Measurements from ENCODE around the gene CFAP46. TPM values are rescaled to one million over a fixed set of nuclear protein-coding genes. Genes with fewer than 3 reads are reported as not detected.
"Not testable (repeated sequence)": the region's sequence is repeated elsewhere in the genome, so short reads cannot be mapped to it uniquely, and the experiment has no call there.

The CFAP46 gene
- total RNA-seq, 4 donors from 2014 or later: not detected

DNA sequence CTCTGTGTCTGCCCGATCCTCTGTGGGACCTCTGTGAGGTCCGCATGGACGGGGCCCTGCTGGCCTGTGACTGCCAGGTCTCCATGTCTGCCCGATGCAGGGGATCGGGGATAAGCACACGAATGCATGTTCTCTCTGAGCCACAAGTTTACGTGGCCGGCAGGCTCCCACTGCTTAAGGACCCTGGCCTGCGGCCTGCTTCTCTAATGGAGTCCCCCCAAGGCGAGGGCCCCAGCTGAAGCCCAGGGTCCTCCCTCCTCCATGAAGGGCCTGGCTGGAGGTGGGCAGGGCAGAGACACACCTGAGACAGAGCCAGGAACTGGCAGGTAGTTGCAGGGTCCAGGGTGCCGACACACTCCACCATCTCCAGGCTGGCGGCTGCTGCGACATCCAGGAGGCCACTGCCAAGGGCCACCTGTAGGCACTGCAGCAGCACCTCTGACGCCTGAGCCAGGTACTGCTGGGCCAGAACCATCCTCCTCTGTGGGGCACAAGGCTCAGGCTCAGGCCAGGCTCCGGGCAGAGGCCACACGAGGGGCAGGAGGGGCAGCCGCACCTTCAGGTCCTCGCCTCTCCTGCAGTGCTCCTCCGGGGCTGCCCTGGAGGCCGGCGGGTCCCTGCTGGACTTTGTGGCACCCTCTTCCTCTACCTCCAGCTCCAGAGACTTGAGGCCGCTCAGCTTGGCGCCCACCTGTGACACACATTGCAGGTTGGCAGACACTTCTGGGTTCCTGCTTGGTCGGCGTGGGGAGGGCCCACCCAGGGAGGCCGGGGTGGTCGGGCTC lies 95.5 kb downstream of the CFAP46 start:
- Histone ChIP-seq H3K36me3 (no peaks in the 10 kb centered on the region), H3K4me3 (no peak overlapping the region), H3K4me1 (no peaks in the 10 kb centered on the region), H3K27ac (no peak overlapping the region), H3K27me3 (no peaks in the 10 kb centered on the region), H3K9me3 (peaks cover 0 to 18% (median 5%) of the 10 kb centered on the region in 4 donors)
- DNase-seq: peak in 1 of 3 donors; percentile 38
- TF ChIP-seq, protein P1, sequence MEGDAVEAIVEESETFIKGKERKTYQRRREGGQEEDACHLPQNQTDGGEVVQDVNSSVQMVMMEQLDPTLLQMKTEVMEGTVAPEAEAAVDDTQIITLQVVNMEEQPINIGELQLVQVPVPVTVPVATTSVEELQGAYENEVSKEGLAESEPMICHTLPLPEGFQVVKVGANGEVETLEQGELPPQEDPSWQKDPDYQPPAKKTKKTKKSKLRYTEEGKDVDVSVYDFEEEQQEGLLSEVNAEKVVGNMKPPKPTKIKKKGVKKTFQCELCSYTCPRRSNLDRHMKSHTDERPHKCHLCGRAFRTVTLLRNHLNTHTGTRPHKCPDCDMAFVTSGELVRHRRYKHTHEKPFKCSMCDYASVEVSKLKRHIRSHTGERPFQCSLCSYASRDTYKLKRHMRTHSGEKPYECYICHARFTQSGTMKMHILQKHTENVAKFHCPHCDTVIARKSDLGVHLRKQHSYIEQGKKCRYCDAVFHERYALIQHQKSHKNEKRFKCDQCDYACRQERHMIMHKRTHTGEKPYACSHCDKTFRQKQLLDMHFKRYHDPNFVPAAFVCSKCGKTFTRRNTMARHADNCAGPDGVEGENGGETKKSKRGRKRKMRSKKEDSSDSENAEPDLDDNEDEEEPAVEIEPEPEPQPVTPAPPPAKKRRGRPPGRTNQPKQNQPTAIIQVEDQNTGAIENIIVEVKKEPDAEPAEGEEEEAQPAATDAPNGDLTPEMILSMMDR (IDR thresholded peaks at IDR 0.05): no peak
- no peak for TF ChIP-seq POLR2A (IDR thresholded peaks at IDR 0.05)

DNA sequence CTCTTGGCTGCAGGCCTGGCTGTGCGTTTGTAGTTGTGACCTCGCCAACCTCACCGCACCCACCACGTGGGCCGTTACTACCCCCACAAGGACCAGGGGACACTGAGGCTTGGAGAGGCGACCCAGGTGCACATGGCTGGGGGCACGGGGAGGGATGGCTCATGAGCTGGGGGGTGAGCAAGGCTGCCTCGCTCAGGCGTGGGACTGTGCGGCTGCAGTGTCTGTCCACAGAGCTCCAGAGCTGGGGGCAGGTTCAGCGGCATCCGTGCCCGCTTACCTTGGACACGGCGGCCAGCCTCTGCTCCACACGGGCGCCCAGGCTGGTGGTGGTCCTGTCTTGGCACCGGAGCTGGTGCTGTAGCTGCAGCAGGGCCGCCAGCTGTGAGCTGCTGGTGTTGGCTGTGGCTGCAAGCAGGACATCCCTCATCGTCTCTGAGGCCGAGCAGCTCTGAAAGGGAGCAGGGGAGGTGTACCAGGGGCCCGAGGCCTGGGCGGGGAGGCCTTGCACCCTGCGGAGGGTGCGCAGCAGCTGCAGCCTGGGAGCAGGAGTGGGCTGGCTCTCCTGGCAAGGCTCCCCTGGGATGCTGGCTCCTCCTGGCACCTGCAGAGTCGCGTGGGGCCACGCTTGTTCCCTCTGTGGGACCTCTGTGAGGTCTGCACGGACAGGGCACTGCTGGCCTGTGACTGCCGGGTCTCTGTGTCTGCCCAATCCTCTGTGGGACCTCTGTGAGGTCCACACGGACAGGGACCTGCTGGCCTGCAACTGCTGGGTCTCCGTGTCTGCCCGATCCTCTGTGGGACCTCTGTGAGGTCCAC lies 96.4 kb downstream of the CFAP46 start:
- no peak for TF ChIP-seq POLR2A (IDR thresholded peaks at IDR 0.05)
- TF ChIP-seq, protein P1 (IDR thresholded peaks at IDR 0.05): no peak
- no peak overlapping the region for H3K27ac ChIP-seq
- H3K4me1 ChIP-seq: no peaks in the 10 kb centered on the region
- H3K9me3 ChIP-seq: peaks cover 0 to 23% (median 7%) of the 10 kb centered on the region in 4 donors
- no peaks in the 10 kb centered on the region for H3K36me3 ChIP-seq
- DNase-seq: peak in 2 of 3 donors; percentile 26 to 45
- H3K27me3 ChIP-seq: no peaks in the 10 kb centered on the region
- no peak overlapping the region for H3K4me3 ChIP-seq

DNA sequence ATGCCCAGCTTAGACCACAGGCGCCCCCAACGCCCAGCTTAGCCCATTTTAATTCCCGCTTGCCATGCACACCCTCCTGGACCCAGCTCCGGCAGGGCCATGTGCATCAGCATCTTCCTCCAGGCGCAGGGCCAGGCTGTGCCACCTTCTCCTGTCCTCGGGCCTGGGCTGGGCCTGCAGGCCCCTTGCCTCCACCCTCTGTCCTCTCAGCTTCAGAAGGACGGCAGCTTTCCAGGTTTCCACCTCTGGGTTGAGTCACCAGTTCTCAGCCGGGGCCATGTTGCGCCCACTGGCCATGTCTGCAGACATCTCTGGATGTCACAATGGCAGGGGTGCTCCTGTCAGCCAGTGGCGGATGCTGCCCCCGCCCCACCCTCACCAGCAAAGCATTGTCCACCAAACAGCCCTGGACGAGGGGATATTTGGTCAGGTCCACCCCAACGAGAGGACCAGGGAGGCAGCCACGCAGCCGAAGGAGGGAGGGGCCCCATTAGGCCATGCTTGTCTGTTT lies 97.3 kb downstream of the CFAP46 start:
- no peaks in the 10 kb centered on the region for H3K27me3 ChIP-seq
- TF ChIP-seq POLR2A (IDR thresholded peaks at IDR 0.05): no peak
- TF ChIP-seq, protein P1 (IDR thresholded peaks at IDR 0.05): no peak
- no peak overlapping the region for H3K27ac ChIP-seq
- DNase-seq: peak in 2 of 3 donors; percentile 30 to 44
- no peaks in the 10 kb centered on the region for H3K4me1 ChIP-seq
- no peak overlapping the region for H3K4me3 ChIP-seq
- H3K9me3 ChIP-seq: peaks cover 0 to 23% (median 7%) of the 10 kb centered on the region in 4 donors
- H3K36me3 ChIP-seq: no peaks in the 10 kb centered on the region

DNA sequence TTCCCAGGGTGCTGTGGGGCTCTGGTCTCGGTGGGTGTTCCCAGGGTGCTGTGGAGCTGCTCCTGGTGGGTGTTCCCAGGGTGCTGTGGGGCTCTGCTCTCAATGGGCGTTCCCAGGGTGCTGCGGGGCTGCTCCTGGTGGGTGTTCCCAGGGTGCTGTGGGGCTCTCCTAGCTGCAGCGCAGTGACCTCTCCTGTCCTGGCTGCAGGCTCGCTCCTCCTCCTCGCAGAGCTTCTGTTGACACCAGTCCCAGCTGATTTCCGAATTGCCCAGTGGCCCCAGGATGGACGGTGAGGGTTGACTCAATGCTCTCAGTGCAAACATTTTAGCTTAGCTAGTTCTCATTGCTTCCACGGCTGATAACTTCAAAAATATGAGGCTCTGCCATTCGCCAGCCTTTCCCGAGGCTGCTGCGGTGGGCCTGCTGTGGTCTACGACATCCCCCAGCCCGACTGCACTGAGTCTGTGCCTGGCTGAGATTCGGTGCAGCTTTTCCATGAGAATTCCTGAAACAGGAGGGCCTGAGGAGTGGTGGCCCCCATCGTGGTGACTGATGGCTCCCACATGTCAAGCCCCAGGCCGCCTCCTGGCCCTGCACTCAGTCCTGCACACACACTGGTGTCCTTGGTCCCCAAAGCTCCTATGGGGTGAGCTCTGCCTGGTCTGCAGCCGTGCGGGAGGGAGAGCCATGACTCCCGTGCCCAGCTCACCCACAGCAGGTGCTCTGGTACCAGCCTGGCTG lies 98.1 kb downstream of the CFAP46 start:
- H3K4me1 ChIP-seq: no peaks in the 10 kb centered on the region
- H3K9me3 ChIP-seq: peaks cover 0 to 23% (median 7%) of the 10 kb centered on the region in 4 donors
- peak in 1 of 3 donors; percentile 33 for DNase-seq
- no peak overlapping the region for H3K27ac ChIP-seq
- TF ChIP-seq, protein P1 (IDR thresholded peaks at IDR 0.05): no peak
- no peak for TF ChIP-seq POLR2A (IDR thresholded peaks at IDR 0.05)
- H3K27me3 ChIP-seq: no peaks in the 10 kb centered on the region
- H3K4me3 ChIP-seq: no peak overlapping the region
- H3K36me3 ChIP-seq: no peaks in the 10 kb centered on the region

DNA sequence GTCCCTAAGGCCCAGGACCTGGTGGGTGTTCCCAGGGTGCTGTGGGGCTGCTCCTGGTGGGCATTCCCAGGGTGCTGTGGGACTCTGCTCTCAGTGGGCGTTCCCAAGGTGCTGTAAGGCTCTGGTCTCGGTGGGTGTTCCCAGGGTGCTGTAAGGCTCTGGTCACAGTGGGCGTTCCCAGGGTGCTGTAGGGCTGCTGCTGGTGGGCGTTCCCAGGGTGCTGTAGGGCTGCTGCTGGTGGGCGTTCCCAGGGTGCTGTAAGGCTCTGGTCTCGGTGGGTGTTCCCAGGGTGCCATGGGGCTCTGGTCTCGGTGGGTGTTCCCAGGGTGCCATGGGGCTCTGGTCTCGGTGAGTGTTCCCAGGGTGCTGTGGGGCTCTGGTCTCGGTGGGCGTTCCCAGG lies 99.1 kb downstream of the CFAP46 start:
- H3K9me3 ChIP-seq: peaks cover 0 to 23% (median 7%) of the 10 kb centered on the region in 4 donors
- H3K27me3 ChIP-seq, H3K27ac ChIP-seq, H3K4me3 ChIP-seq, H3K36me3 ChIP-seq, H3K4me1 ChIP-seq, DNase-seq: not testable (repeated sequence)

All from Peyer's patch (tissue), 4 donors.